DND-41 (cell line): ENCODE data around the gene PML.

Source experiments
- EZH2 ChIP-seq: IDR thresholded peaks from 3 replicates; pipeline ENCODE4 v1.6.1; 2012; ENCODE audit warnings: borderline replicate concordance, low read depth, mild to moderate bottlenecking, moderate library complexity, low read length, inconsistent platforms; ENCODE audit not compliant: severe bottlenecking
- TF ChIP-seq, protein P1 (sequence below): IDR thresholded peaks from 2 replicates; pipeline ENCODE4 v1.5.1; 2012; ENCODE audit warnings: borderline replicate concordance, low read length, moderate library complexity, mild to moderate bottlenecking; ENCODE audit not compliant: poor library complexity, severe bottlenecking; ENCODE audit errors: extremely low read depth

DNA sequence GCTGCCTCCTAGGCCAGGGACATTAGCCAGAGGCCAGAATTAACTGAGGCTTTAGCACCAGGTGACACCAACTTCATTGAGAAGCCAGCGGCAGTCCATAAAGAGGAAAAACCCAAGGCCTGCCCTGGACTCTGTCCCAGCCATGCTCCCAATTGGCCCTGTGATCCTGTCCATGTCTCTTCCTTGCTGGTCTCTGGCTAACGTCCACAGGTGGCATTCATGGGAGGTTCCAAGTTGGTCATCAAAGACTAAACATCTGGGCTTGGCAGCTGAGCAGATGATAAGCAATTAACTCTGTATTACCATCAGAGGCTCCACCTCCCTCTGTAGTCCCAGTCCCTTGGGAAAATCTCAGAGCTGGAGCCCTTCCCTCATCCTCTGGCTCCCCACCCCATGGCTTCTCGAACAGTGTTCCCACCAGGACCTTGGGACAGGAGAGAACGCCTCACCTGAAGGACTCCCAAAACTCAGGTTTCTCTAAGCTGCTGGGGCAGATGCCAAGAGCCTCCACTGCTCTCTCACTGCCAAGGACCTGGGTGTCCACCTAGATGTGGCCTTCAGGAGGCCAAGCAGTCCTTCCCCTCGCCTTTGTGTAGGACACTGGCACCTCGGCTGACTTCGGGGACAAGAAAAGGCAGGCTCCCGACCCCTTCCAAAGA is 47.4 kb downstream of the PML start:
- TF ChIP-seq, protein P1, sequence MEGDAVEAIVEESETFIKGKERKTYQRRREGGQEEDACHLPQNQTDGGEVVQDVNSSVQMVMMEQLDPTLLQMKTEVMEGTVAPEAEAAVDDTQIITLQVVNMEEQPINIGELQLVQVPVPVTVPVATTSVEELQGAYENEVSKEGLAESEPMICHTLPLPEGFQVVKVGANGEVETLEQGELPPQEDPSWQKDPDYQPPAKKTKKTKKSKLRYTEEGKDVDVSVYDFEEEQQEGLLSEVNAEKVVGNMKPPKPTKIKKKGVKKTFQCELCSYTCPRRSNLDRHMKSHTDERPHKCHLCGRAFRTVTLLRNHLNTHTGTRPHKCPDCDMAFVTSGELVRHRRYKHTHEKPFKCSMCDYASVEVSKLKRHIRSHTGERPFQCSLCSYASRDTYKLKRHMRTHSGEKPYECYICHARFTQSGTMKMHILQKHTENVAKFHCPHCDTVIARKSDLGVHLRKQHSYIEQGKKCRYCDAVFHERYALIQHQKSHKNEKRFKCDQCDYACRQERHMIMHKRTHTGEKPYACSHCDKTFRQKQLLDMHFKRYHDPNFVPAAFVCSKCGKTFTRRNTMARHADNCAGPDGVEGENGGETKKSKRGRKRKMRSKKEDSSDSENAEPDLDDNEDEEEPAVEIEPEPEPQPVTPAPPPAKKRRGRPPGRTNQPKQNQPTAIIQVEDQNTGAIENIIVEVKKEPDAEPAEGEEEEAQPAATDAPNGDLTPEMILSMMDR, result no peak
- no peak for TF ChIP-seq EZH2
